ENCODE measurements around the gene TMEM255B. TPM values are rescaled to one million over a fixed set of nuclear protein-coding genes. Genes with fewer than 3 reads are reported as not detected.

Gene TMEM255B
- total RNA-seq, 2 donors from 2014 or later: 0.86 to 1.4 TPM

GRCh38 chr13:113805431-113806103 is 46.5 kb downstream of the TMEM255B start:
- DNase-seq (no peak), ATAC-seq (no peak)
- H3K9me3 ChIP-seq (ENCODE audit: control insufficient read depth, low read length, poor library complexity, severe bottlenecking): no peaks in the 10 kb centered on the region
- Mint-ChIP-seq H3K4me1 (peaks cover 2% of the 10 kb centered on the region), H3K4me3 (no peak overlapping the region), H3K36me3 (ENCODE audit: low read depth) (no peaks in the 10 kb centered on the region), H3K27ac (no peak overlapping the region), H3K27me3 (no peaks in the 10 kb centered on the region)

DNA sequence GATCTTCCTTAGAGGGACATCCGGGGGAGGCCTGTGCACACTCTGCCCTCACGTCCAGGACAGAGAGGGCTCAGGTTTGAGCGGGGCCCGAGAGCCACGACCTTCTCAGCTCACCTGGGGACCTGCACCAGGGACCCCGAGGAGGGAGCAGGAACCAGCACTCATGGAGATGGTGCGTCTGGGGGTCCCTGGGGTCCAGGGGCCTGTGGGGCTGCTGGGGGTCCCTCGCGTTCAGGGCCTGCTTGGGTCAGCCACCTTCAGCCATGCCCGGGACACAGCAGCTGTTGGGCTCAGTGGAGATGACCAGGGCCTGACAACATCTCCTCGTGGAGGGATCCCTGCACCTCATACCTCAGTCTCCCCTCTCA is 47.1 kb downstream of the TMEM255B start:
- no peak overlapping the region for H3K4me3 Mint-ChIP-seq
- peaks cover 2% of the 10 kb centered on the region for H3K4me1 Mint-ChIP-seq
- DNase-seq (no peak), ATAC-seq (no peak)
- no peak overlapping the region for H3K27ac Mint-ChIP-seq
- H3K36me3 Mint-ChIP-seq (ENCODE audit: low read depth): no peaks in the 10 kb centered on the region
- no peaks in the 10 kb centered on the region for H3K27me3 Mint-ChIP-seq
- no peaks in the 10 kb centered on the region for H3K9me3 ChIP-seq (ENCODE audit: control insufficient read depth, low read length, poor library complexity, severe bottlenecking)

DNA sequence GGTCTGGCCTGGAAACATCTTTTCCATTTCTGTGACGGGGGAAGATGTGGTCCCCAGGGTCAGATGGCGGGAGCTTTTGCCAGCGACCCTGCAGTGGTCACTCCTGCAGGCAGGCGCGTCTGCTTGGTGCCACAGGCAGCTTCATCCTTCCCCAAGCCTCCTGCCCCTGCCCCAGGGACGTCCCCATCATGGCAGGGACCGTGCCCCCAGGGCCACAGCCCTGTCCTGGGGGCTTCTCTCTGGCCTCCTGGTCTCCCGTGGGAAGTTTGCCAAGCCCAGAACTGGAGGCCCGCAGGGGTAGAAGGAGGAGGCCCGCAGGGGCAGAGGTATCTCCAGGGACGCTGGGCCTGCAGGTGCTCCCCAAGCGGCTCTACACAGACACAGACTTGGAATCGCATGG is 47.5 kb downstream of the TMEM255B start:
- DNase-seq (no peak), ATAC-seq (no peak)
- Mint-ChIP-seq H3K36me3 (ENCODE audit: low read depth) (no peaks in the 10 kb centered on the region), H3K4me1 (peaks cover 2% of the 10 kb centered on the region), H3K27me3 (no peaks in the 10 kb centered on the region), H3K27ac (no peak overlapping the region), H3K4me3 (no peak overlapping the region)
- H3K9me3 ChIP-seq (ENCODE audit: control insufficient read depth, low read length, poor library complexity, severe bottlenecking): no peaks in the 10 kb centered on the region

DNA sequence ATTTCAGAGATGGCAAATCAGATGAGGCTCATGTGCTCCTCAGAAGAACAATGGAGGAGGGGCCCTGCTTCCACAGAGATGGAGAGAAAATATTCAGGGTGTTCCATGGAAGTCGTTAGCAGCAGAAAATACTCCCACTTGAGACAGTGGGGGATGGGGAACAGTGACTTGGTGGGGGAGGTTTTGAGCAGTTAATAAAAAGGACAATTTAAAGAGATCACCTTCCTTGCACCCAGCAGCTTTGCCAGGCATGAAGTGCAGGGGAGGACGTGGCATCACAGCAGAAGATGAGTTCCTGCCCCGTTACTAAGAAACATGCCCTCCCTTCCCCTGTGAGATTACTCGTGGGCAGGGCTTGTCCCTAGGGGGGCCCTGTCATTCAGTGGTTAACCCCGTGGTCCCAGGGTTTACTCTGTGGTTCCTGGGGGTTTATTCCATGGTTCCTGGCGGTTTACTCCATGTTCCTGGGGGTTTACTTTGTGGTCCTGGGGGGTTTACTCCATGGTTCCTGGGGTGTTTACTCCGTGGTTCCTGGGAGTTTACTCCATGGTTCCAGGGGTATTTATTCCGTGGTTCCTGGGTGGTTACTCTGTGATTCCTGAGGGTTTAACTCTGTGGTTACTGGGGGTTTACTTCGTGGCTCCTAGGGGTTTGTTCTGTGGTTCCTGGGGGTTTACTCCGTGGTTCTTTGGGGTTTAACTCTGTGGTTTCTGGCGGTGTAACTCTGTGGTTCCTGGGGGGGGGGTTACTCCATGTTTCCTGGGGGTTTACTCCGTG is 49.2 kb downstream of the TMEM255B start:
- H3K36me3 Mint-ChIP-seq (ENCODE audit: low read depth): no peaks in the 10 kb centered on the region
- H3K27ac Mint-ChIP-seq: peak overlapping the region; percentile 6
- ATAC-seq (no peak), DNase-seq (no peak)
- H3K4me3 Mint-ChIP-seq: no peak overlapping the region
- peaks cover 2% of the 10 kb centered on the region for H3K4me1 Mint-ChIP-seq
- H3K27me3 Mint-ChIP-seq: no peaks in the 10 kb centered on the region
- H3K9me3 ChIP-seq (ENCODE audit: control insufficient read depth, low read length, poor library complexity, severe bottlenecking): no peaks in the 10 kb centered on the region

- no peak overlapping the region for H3K27ac Mint-ChIP-seq
- H3K4me1 Mint-ChIP-seq: peaks cover 2% of the 10 kb centered on the region
- H3K27me3 Mint-ChIP-seq: no peaks in the 10 kb centered on the region
- H3K9me3 ChIP-seq (ENCODE audit: control insufficient read depth, low read length, poor library complexity, severe bottlenecking): no peaks in the 10 kb centered on the region
- no peak for ATAC-seq
- no peaks in the 10 kb centered on the region for H3K36me3 Mint-ChIP-seq (ENCODE audit: low read depth)
- DNase-seq: no peak
- H3K4me3 Mint-ChIP-seq: no peak overlapping the region
Measured at GRCh38 chr13:113809934-113810333, 50.9 kb downstream of the TMEM255B start.

DNA sequence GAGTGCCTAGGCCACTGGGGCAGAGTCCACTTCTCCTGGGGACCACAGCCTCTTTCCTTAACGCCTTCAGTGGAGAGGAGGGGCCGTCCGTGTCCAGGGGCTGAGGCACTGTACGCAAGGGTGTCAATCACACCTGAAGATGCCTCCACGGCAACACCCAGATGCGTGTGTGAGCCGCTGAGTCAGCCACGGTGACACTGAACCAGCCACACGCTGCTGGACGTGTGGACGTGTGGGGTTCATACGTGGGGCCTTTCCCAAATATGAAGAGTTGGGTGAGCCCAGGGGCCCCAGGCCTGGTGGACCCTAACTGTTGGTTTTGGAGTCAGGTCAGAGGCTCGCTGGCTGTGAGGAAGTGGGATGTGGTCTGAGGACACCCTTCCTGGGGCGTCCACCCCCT is 51.6 kb downstream of the TMEM255B start:
- no peaks in the 10 kb centered on the region for H3K27me3 Mint-ChIP-seq
- no peak overlapping the region for H3K27ac Mint-ChIP-seq
- peaks cover 6% of the 10 kb centered on the region for H3K4me1 Mint-ChIP-seq
- no peak for DNase-seq
- H3K36me3 Mint-ChIP-seq (ENCODE audit: low read depth): peaks cover 2% of the 10 kb centered on the region
- H3K4me3 Mint-ChIP-seq: no peak overlapping the region
- no peak for ATAC-seq
- H3K9me3 ChIP-seq (ENCODE audit: control insufficient read depth, low read length, poor library complexity, severe bottlenecking): no peaks in the 10 kb centered on the region

DNA sequence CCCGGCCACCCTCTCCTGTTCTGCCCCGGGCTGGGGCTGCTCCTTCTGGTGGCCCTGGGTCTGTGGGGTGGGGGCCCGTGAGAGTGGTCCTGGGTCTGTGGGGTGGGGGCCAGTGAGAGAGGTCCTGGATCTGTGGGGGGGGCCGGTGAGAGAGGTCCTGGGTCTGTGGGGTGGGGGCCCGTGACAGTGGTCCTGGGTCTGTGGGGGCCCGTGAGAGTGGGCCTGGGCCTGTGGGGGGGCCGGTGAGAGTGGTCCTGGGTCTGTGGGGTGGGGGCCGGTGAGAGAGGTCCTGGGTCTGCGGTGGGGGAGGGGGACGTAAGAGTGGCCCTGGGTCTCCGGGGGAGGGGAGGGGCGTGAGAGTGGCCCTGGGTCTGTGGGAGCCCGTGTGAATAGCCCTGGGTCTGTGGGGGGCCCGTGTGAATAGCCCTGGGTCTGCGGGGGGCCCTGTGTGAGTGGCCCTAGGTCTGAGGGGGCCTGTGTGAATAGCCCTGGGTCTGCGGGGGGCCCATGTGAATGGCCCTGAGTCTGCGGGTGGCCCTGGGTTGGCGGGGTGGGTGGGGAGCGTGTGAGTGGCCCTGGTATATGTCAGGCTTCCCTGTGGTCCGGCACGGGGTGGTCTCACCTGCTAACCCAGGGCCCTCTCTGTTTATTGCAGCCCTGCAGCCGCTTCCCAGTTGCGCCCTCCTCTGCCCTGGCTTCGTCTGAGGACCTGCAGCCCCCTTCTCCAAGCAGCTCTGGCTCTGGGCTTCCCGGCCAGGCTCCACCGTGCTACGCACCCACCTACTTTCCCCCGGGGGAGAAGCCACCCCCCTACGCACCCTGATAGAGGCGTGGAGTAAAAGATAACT is 52.3 kb downstream of the TMEM255B start:
- Mint-ChIP-seq H3K27ac (no peak overlapping the region), H3K4me3 (no peak overlapping the region), H3K27me3 (no peaks in the 10 kb centered on the region), H3K36me3 (ENCODE audit: low read depth) (peaks cover 2% of the 10 kb centered on the region), H3K4me1 (peaks cover 11% of the 10 kb centered on the region)
- ATAC-seq: no peak
- H3K9me3 ChIP-seq (ENCODE audit: control insufficient read depth, low read length, poor library complexity, severe bottlenecking): no peaks in the 10 kb centered on the region
- no peak for DNase-seq

DNA sequence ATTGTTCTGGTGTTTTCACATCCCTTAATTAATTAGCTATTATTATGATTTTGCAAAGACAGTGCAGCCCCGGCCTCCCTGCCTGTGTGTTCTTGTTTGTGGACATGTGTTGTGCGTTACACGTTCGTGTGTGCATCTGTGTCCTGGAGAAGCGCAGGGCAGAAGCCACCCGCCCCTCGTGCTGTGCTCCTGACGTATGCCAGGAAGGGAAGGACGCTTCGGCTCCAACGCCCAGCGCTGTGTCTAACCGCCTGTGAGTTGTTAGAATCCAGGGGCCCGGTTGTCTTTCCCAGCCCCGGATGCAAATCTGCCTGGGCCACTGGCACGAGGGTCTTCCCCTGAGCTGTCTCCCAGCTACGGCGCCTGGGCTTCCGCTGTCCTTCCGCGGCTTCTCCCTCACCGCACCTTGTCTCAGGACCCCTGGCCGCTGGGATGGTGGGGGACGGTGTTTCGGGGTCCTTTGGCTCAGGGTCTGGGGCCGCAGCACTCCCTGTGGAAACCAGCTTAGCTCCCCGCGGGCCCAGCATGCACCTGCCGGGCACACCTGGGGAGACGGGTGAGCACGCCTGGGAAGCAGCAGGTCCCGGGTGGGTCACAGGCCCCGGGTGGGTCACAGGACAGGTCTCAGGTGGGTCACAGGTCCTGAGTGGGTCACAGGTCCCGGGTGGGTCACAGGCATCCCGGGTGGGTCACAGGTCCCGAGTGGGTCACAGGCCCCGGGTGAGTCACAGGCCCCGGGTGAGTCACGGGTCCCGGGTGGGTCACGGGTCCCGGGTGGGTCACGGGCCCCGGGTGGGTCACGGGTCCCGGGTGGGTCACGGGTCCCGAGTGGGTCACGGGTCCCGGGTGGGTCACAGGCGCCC is 53.4 kb downstream of the TMEM255B start:
- peaks cover 17% of the 10 kb centered on the region for H3K4me1 Mint-ChIP-seq
- H3K36me3 Mint-ChIP-seq (ENCODE audit: low read depth): peaks cover 2% of the 10 kb centered on the region
- H3K9me3 ChIP-seq (ENCODE audit: control insufficient read depth, low read length, poor library complexity, severe bottlenecking): no peaks in the 10 kb centered on the region
- H3K4me3 Mint-ChIP-seq: no peak overlapping the region
- no peaks in the 10 kb centered on the region for H3K27me3 Mint-ChIP-seq
- no peak for ATAC-seq
- DNase-seq: no peak
- H3K27ac Mint-ChIP-seq: no peak overlapping the region

DNA sequence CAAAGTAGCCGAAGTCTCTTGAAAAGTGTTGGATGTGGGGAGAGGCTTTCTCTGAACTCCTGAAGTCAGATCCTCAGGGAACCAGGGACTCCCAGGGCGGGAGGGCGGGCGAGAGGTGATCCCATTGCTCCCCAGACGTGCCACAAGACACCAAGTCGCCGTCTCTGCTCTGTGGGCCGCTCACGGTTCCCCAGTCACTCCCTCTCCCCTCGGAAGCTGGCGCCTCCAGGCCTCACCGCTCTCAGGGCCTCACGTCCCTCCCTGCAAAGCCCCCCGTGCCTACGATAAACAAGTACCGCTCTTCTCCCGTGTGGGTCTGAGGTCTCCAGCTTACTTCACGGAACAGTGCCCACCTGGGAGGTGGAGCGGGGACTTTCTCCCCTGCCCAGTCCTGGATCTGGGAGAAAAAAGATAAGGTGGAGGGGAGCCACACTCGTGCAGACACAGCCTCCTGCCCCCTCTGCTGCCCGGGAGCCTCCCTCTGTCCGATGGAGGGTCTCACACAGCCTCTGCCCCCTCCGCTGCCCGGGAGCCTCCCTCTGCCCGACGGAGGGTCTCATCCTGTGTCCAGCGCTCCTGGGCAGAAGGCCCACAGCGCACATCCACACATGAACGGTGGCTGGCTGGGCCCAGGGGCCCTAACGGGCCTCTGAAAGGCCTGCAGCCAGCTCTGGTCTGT is 54.2 kb downstream of the TMEM255B start:
- ATAC-seq (no peak), DNase-seq (no peak)
- no peaks in the 10 kb centered on the region for H3K9me3 ChIP-seq (ENCODE audit: control insufficient read depth, low read length, poor library complexity, severe bottlenecking)
- Mint-ChIP-seq H3K27me3 (no peaks in the 10 kb centered on the region), H3K4me1 (peaks cover 20% of the 10 kb centered on the region), H3K27ac (no peak overlapping the region), H3K36me3 (ENCODE audit: low read depth) (peaks cover 2% of the 10 kb centered on the region), H3K4me3 (no peak overlapping the region)

DNA sequence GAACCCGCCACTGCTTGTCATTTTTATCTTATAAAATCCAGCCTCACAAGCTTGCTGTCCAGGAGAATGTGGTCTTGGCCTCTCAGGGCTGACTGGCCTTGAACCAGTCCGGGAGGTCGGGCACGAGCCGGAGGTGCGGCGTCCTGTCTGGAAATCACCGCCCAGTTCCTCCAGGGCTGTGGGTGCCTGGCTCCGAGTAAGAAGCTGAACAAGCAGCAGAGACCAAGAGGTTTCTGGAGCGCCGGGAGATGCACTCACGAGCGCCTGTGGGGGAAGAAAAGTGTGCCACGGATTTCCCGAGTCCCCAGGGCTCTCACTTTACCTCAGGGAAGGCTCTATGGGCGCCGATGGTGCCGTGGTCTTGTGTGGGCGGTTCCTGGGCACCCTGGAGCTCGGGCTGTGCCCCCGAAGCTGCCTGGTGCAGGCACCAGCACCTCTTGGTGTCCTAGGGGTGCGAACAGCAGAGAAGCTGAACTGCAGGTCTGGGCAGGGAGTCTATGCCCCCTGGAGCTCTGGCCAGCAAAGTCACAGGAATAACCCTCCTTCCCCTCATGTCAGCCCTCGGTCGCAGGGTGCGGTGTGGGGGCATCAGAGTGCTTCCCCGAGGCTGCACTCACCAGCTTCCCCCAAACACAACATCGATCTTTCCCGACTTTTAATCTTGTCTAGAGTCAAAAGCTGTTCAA is 54.9 kb downstream of the TMEM255B start:
- H3K36me3 Mint-ChIP-seq (ENCODE audit: low read depth): peaks cover 2% of the 10 kb centered on the region
- DNase-seq (no peak), ATAC-seq (no peak)
- H3K4me3 Mint-ChIP-seq: no peak overlapping the region
- no peak overlapping the region for H3K27ac Mint-ChIP-seq
- H3K27me3 Mint-ChIP-seq: no peaks in the 10 kb centered on the region
- peaks cover 18% of the 10 kb centered on the region for H3K4me1 Mint-ChIP-seq
- no peaks in the 10 kb centered on the region for H3K9me3 ChIP-seq (ENCODE audit: control insufficient read depth, low read length, poor library complexity, severe bottlenecking)

- ATAC-seq: no peak
- no peaks in the 10 kb centered on the region for H3K9me3 ChIP-seq (ENCODE audit: control insufficient read depth, low read length, poor library complexity, severe bottlenecking)
- peaks cover 2% of the 10 kb centered on the region for H3K36me3 Mint-ChIP-seq (ENCODE audit: low read depth)
- no peak overlapping the region for H3K4me3 Mint-ChIP-seq
- DNase-seq: no peak
- no peak overlapping the region for H3K27ac Mint-ChIP-seq
- no peaks in the 10 kb centered on the region for H3K27me3 Mint-ChIP-seq
- peaks cover 18% of the 10 kb centered on the region for H3K4me1 Mint-ChIP-seq
Measured at GRCh38 chr13:113814435-113814821, 55.4 kb downstream of the TMEM255B start.
